HEK293 (cell line): ENCODE results near the gene IDI2.

Source experiments
- CTCF ChIA-PET: fragments of 350-600 bp; formaldehyde crosslinking; extraction: SDS; loops from one replicate; lab custom pipeline; 2021; ENCODE audit warnings: antibody characterized with exemption; lab: Yijun Ruan, JAX
- POLR2A ChIA-PET: fragments of 300-600 bp; formaldehyde crosslinking; extraction: SDS; loops from one replicate; lab custom pipeline; 2020; ENCODE audit warnings: antibody characterized with exemption, inconsistent platforms; lab: Yijun Ruan, JAX
- H3K27ac ChIP-seq: fragments of 200-500 bp; sonication (Bioruptor generic); 2 replicates; pipeline ENCODE4 v1.5.1; 2014; ENCODE audit warnings: low read depth, low read length, control low read depth, inconsistent platforms; ENCODE audit errors: extremely low read depth
- H3K36me3 ChIP-seq, 2 experiments: fragments of 200-500 bp in 1 of 2; sonication (Bioruptor generic) in 1 of 2; 1 replicate in 1 of 2; 2 replicates in 1 of 2; pipeline ENCODE4 v1.5.1; 2014 to 2017; ENCODE audit warnings: inconsistent platforms in 2 of 2, low read length in 2 of 2; ENCODE audit not compliant: control insufficient read depth in 2 of 2, insufficient read depth in 1 of 2
- H3K4me1 ChIP-seq: fragments of 200-500 bp; sonication (Bioruptor generic); 2 replicates; pipeline ENCODE4 v1.5.1; 2014; ENCODE audit warnings: mild to moderate bottlenecking, low read length, inconsistent platforms; ENCODE audit not compliant: control insufficient read depth, insufficient read depth
- H3K4me3 ChIP-seq: 2 replicates; pipeline ENCODE4 v1.5.1; 2011; ENCODE audit warnings: low read depth, mild to moderate bottlenecking, control low read depth, low read length, moderate library complexity
- H3K9me3 ChIP-seq: fragments of 200-500 bp; sonication (Bioruptor generic); 2 replicates; pipeline ENCODE4 v1.5.1; 2014; ENCODE audit warnings: low read depth, low read length, inconsistent platforms; ENCODE audit not compliant: control insufficient read depth, insufficient read depth
- GLIS1 ChIP-seq: fragments of 450-650 bp; formaldehyde crosslinking; IDR thresholded peaks from 2 replicates; pipeline ENCODE4 v1.5.1; 2016; ENCODE audit warnings: missing biosample characterization, missing genetic modification characterization
- KLF1 ChIP-seq: fragments of 450-650 bp; formaldehyde crosslinking; IDR thresholded peaks from 2 replicates; pipeline ENCODE4 v1.5.1; 2016; ENCODE audit warnings: missing biosample characterization, missing genetic modification characterization
- KLF16 ChIP-seq: fragments of 450-650 bp; formaldehyde crosslinking; IDR thresholded peaks from 2 replicates; pipeline ENCODE4 v1.5.1; 2017; ENCODE audit warnings: missing biosample characterization, missing genetic modification characterization
- PRDM1 ChIP-seq: fragments of 450-650 bp; formaldehyde crosslinking; IDR thresholded peaks from 2 replicates; pipeline ENCODE4; 2016; ENCODE audit warnings: missing biosample characterization, missing genetic modification characterization
- PRDM10 ChIP-seq: fragments of 450-650 bp; formaldehyde crosslinking; IDR thresholded peaks from 2 replicates; pipeline ENCODE4 v1.5.1; 2016; ENCODE audit warnings: missing biosample characterization, missing genetic modification characterization
- PRDM2 ChIP-seq: fragments of 450-650 bp; formaldehyde crosslinking; IDR thresholded peaks from 2 replicates; pipeline ENCODE4 v1.5.1; 2016; ENCODE audit warnings: missing biosample characterization, missing genetic modification characterization, borderline replicate concordance
- SP2 ChIP-seq: fragments of 450-650 bp; formaldehyde crosslinking; IDR thresholded peaks from 2 replicates; pipeline ENCODE4 v1.5.1; 2016; ENCODE audit warnings: missing biosample characterization, missing genetic modification characterization
- ZNF26 ChIP-seq: fragments of 450-650 bp; formaldehyde crosslinking; IDR thresholded peaks from 2 replicates; pipeline ENCODE4 v1.5.1; 2016; ENCODE audit warnings: missing biosample characterization, missing genetic modification characterization
- ZNF266 ChIP-seq: fragments of 450-650 bp; formaldehyde crosslinking; IDR thresholded peaks from 2 replicates; pipeline ENCODE4 v1.5.1; 2016; ENCODE audit warnings: missing biosample characterization, missing genetic modification characterization, low read depth
- ZNF621 ChIP-seq: fragments of 450-650 bp; formaldehyde crosslinking; IDR thresholded peaks from 2 replicates; pipeline ENCODE4 v1.5.1; 2017; ENCODE audit warnings: missing biosample characterization, missing genetic modification characterization
- ZNF645 ChIP-seq: fragments of 450-650 bp; formaldehyde crosslinking; IDR thresholded peaks from 2 replicates; pipeline ENCODE4; 2016; ENCODE audit warnings: missing biosample characterization, missing genetic modification characterization
- ZNF677 ChIP-seq: fragments of 450-650 bp; IDR thresholded peaks from 2 replicates; pipeline ENCODE4 v1.5.0; 2018; ENCODE audit warnings: missing biosample characterization, mild to moderate bottlenecking, missing genetic modification characterization, moderate library complexity
- ZNF704 ChIP-seq: fragments of 450-650 bp; formaldehyde crosslinking; IDR thresholded peaks from 2 replicates; pipeline ENCODE4 v1.5.1; 2016; ENCODE audit warnings: missing biosample characterization, missing genetic modification characterization
- ZNF707 ChIP-seq: fragments of 450-650 bp; formaldehyde crosslinking; IDR thresholded peaks from 2 replicates; pipeline ENCODE4 v1.5.1; 2016; ENCODE audit warnings: missing biosample characterization, missing genetic modification characterization
- ZNF777 ChIP-seq: fragments of 450-650 bp; formaldehyde crosslinking; IDR thresholded peaks from 2 replicates; pipeline ENCODE4 v1.5.1; 2017; ENCODE audit warnings: missing biosample characterization, missing genetic modification characterization, borderline replicate concordance
- ZNF843 ChIP-seq: fragments of 450-650 bp; formaldehyde crosslinking; IDR thresholded peaks from 2 replicates; pipeline ENCODE4 v1.5.1; 2016; ENCODE audit warnings: missing biosample characterization, missing genetic modification characterization

IDI2 gene

GRCh38 chr10:1059902-1060301 is 34.2 kb upstream of the IDI2 start:
- CTCF ChIA-PET: no interaction called here
- no peak overlapping the region for H3K27ac ChIP-seq

More at GRCh38 chr10:1059902-1060301, 34.2 kb upstream of the IDI2 start:
- Histone ChIP-seq H3K9me3 (no peaks in the 10 kb centered on the region), H3K36me3 (peaks cover 0 to 16% of the 10 kb centered on the region in 2 experiments), H3K4me1 (peaks cover 5% of the 10 kb centered on the region), H3K4me3 (no peak overlapping the region)
- POLR2A ChIA-PET: no interaction called here
- TF ChIP-seq ZNF707 (tag by site-specific recombination) (no peak), ZNF843 (no peak), ZNF266 (tag by site-specific recombination) (no peak), SP2 (tag by site-specific recombination) (0 out of 2 replicates have a peak, but pooled peaks have one; percentile 6), ZNF777 (tag by site-specific recombination) (no peak), KLF16 (tag by site-specific recombination) (no peak), PRDM10 (tag by site-specific recombination) (no peak), PRDM2 (tag by site-specific recombination) (no peak), ZNF645 (tag by site-specific recombination) (no peak), ZNF26 (tag by site-specific recombination) (no peak), KLF1 (tag by site-specific recombination) (0 out of 2 replicates have a peak, but pooled peaks have one; percentile 15), ZNF704 (tag by site-specific recombination) (no peak), PRDM1 (tag by site-specific recombination) (no peak), GLIS1 (0 out of 2 replicates have a peak, but pooled peaks have one; percentile 27), ZNF677 (no peak), ZNF621 (tag by site-specific recombination) (no peak)
